Common myeloid progenitor, CD34-positive (primary cell): ENCODE data around the gene TRIP4.

ENCODE experiments used
- CTCF ChIA-PET: fragments of 350-600 bp; sonication (Branson Sonifier 250); formaldehyde crosslinking; loops from one replicate; lab custom pipeline; 2021; ENCODE audit warnings: antibody characterized with exemption; lab: Charles Lee
- POLR2A ChIA-PET: fragments of 350-600 bp; sonication (Branson Sonifier 250); formaldehyde crosslinking; loops from one replicate; lab custom pipeline; 2021; ENCODE audit warnings: antibody characterized with exemption; lab: Charles Lee
- DNase-seq, 3 donors: peaks; one replicate each; pipeline versions ENCODE4 v3.0.0 to v3.0.0-alpha.2; 2013
- H3K27ac ChIP-seq, 2 experiments: 1 replicate in 1 of 2; 2 replicates in 1 of 2; pipeline ENCODE4 v1.7.0; 2013; ENCODE audit warnings: inconsistent platforms in 2 of 2, low read length in 2 of 2, mild to moderate bottlenecking in 2 of 2, low read depth in 1 of 2, moderate library complexity in 1 of 2; ENCODE audit not compliant: severe bottlenecking in 2 of 2, insufficient read depth in 1 of 2, poor library complexity in 1 of 2
- H3K27me3 ChIP-seq, 5 experiments: replicated peaks in 2 of 5; 1 replicate in 3 of 5; 2 replicates in 2 of 5; pipeline versions ENCODE4 v1.6.1 to v1.7.0; 2013; ENCODE audit warnings: low read length in 4 of 5, mild to moderate bottlenecking in 2 of 5, moderate library complexity in 2 of 5, inconsistent platforms in 1 of 5; ENCODE audit not compliant: insufficient read depth in 5 of 5, control insufficient read depth in 4 of 5
- H3K36me3 ChIP-seq, 4 experiments: 1 replicate in 2 of 4; 2 replicates in 2 of 4; pipeline versions ENCODE4 v1.6.1 to v1.7.0; 2013; ENCODE audit warnings: low read length in 3 of 4, control low read depth in 1 of 4, mild to moderate bottlenecking in 1 of 4; ENCODE audit not compliant: control insufficient read depth in 4 of 4, insufficient read depth in 4 of 4
- H3K4me1 ChIP-seq, 4 experiments: 1 replicate in 3 of 4; 2 replicates in 1 of 4; pipeline versions ENCODE4 v1.6.1 to v1.7.1; 2013; ENCODE audit warnings: low read length in 3 of 4, mild to moderate bottlenecking in 3 of 4, control low read depth in 1 of 4, inconsistent platforms in 1 of 4, moderate library complexity in 1 of 4; ENCODE audit not compliant: control insufficient read depth in 4 of 4, insufficient read depth in 4 of 4; ENCODE audit errors: control extremely low read depth in 1 of 4
- H3K4me3 ChIP-seq, 7 experiments: 1 replicate in 4 of 7; 2 replicates in 3 of 7; pipeline versions ENCODE4 v1.5.1 to v1.7.0; 2013; ENCODE audit warnings: mild to moderate bottlenecking in 7 of 7, low read length in 6 of 7, moderate library complexity in 6 of 7, inconsistent platforms in 2 of 7, low read depth in 2 of 7, control low read depth in 1 of 7; ENCODE audit not compliant: insufficient read depth in 4 of 7, control insufficient read depth in 1 of 7; ENCODE audit errors: extremely low read depth in 1 of 7
- H3K9me3 ChIP-seq, 5 experiments: 1 replicate in 4 of 5; 2 replicates in 1 of 5; pipeline versions ENCODE4 v1.6.1 to v1.7.1; 2013; ENCODE audit warnings: low read length in 4 of 5, mild to moderate bottlenecking in 2 of 5, inconsistent platforms in 1 of 5, low read depth in 1 of 5, moderate library complexity in 1 of 5; ENCODE audit not compliant: control insufficient read depth in 4 of 5, insufficient read depth in 2 of 5; ENCODE audit errors: control extremely low read depth in 1 of 5
- WGBS: methylation state at CpG from one replicate; pipeline ENCODE4 v1.1.5; 2013; ENCODE audit not compliant: insufficient coverage; 5-methylcytosine and 5-hydroxymethylcytosine counted together

The TRIP4 gene

DNA sequence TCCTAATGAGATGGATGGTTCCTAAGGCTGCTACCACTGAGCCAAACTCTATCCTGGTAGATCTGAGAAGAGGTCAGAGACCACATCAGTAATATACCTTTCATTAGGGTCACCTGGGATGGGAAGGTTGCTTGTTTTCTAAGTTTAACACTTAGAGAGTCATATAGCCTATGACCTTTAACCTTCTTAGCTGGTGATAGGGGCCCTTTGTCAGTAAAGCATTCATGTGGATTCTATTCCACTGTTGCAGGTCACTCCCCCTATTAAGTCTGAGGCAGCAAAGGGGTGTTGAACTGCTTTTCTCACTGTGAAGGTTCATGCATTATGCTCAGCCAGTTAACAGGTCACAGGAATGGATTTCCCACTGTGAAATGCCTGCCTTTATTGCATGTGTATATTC is 66.6 kb downstream of the TRIP4 start:
- CTCF ChIA-PET: no interaction called here
- H3K4me1 ChIP-seq: peaks cover 27 to 67% (median 54%) of the 10 kb centered on the region in 4 experiments
- H3K4me3 ChIP-seq: no peak overlapping the region
- H3K27me3 ChIP-seq: no peaks in the 10 kb centered on the region
- DNase-seq: no peak
- POLR2A ChIA-PET: no interaction called here
- H3K36me3 ChIP-seq: peaks cover 0 to 2% (median 0%) of the 10 kb centered on the region in 4 experiments
- no peaks in the 10 kb centered on the region for H3K9me3 ChIP-seq
- H3K27ac ChIP-seq: no peak overlapping the region

DNA sequence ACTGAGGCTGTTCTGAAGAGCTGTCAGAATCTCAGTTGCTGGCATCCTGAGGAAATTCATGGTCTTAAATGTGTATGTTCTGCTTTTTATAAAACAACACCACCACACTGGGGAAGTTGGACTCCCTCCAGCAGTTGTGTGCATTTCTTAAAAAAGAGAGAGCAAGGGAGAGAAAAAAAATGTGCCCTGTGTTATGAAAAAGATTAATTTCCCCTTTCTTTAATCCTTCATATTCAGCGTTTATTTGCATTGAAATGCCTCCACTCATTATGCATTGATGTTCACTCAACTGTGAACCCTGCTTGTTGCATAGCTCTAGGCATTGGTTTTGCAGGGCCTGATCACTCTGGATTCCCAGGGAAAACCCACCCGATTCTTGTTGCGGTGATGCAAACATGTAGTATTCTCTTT is 68.3 kb downstream of the TRIP4 start:
- Histone ChIP-seq H3K4me3 (peak overlapping the region in 6 of 7 experiments; percentile 0 to 67 (median 32)), H3K36me3 (no peaks in the 10 kb centered on the region), H3K27me3 (no peaks in the 10 kb centered on the region), H3K4me1 (peaks cover 30 to 72% (median 62%) of the 10 kb centered on the region in 4 experiments), H3K27ac (peak overlapping the region in 1 of 2 experiments; percentile 56), H3K9me3 (no peaks in the 10 kb centered on the region)
- ChIA-PET CTCF (interaction anchor here (0.6 to 1.5 kb wide), 4 partner anchors 8 to 29 kb away, joined by 3 read pairs; no protein-coding TSS in a partner anchor), POLR2A (interaction anchor here (0.9 kb wide), 1 partner anchor 29 kb away, joined by 3 read pairs; no protein-coding TSS in a partner anchor)
- DNase-seq: peak; percentile 85 to 97 (median 97)
- WGBS: 7% methylated on average over 2 of the region's 3 CpGs

DNA sequence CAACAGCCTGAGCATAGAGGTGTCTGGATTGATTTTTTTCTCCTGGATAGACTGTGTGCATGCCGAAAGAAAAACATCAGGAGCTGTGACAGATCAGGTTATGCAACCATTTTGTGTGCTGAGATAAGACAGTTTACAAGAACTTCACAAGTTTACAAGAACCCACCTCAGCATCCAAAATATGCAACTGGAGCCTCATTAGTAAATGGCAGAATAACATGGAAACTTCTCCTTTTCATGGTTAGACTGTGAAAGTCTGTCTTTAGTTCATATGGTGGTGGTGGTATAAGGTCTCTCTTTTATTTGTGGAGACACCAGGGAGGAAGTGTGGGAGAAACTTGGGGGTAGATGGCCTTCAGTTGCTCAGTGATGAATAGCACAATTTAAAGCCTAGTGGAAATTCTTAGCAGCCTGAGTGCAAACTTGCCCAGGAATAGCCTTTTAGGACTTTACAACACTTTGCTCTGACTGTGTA is 69.0 kb downstream of the TRIP4 start:
- no CpG with 5 or more reads among the region's 1 CpG for WGBS
- no peaks in the 10 kb centered on the region for H3K36me3 ChIP-seq
- H3K4me3 ChIP-seq: peak overlapping the region in 3 of 7 experiments; percentile 32 to 55 (median 45)
- H3K27me3 ChIP-seq: no peaks in the 10 kb centered on the region
- peak in 2 of 3 donors; percentile 59 to 70 for DNase-seq
- H3K4me1 ChIP-seq: peaks cover 30 to 77% (median 66%) of the 10 kb centered on the region in 4 experiments
- ChIA-PET CTCF (interaction anchor here (0.6 to 1.6 kb wide), 7 partner anchors 9 to 178 kb away, joined by 3 to 4 read pairs (median 3); no protein-coding TSS in a partner anchor), POLR2A (no interaction called here)
- H3K27ac ChIP-seq: peak overlapping the region; percentile 17 to 56
- H3K9me3 ChIP-seq: no peaks in the 10 kb centered on the region

- H3K27ac ChIP-seq: no peak overlapping the region
- peaks cover 0 to 4% (median 0%) of the 10 kb centered on the region in 4 experiments for H3K36me3 ChIP-seq
- ChIA-PET POLR2A (interaction anchor here (0.7 to 1.2 kb wide), 5 partner anchors 20 to 271 kb away, joined by 3 to 6 read pairs (median 3); no protein-coding TSS in a partner anchor), CTCF (interaction anchor here (0.8 to 2.2 kb wide), 9 partner anchors 8 to 189 kb away, joined by 3 to 6 read pairs (median 3); no protein-coding TSS in a partner anchor)
- H3K4me1 ChIP-seq: peaks cover 42 to 91% (median 83%) of the 10 kb centered on the region in 4 experiments
- no peaks in the 10 kb centered on the region for H3K9me3 ChIP-seq
- peak overlapping the region in 2 of 7 experiments; percentile 72 to 89 for H3K4me3 ChIP-seq
- 44% methylated on average over 3 of the region's 3 CpGs for WGBS
- H3K27me3 ChIP-seq: no peaks in the 10 kb centered on the region
- no peak for DNase-seq
Observed at GRCh38 chr15:64459066-64459781, 71.6 kb downstream of the TRIP4 start.

GRCh38 chr15:64460206-64460723 is 72.6 kb downstream of the TRIP4 start, which contains the start of gene ZNF609:
Gene ZNF609, plus strand, starts transcription at chr15:64460578. Its CDS starts 38,842 bp downstream, at chr15:64499420.
- peak within 1 kb of the TSS; percentile 47 to 74 for H3K27ac ChIP-seq
- peak within 1 kb of the TSS; percentile 45 to 89 (median 76) for H3K4me3 ChIP-seq
- ChIA-PET POLR2A (interaction anchor here (0.7 to 1.2 kb wide), 6 partner anchors 21 to 270 kb away, joined by 3 to 6 read pairs (median 4); no protein-coding TSS in a partner anchor), CTCF (interaction anchor here (0.6 to 1.5 kb wide), 9 partner anchors 8 to 193 kb away, joined by 3 to 5 read pairs (median 3); no protein-coding TSS in a partner anchor)
- no peaks in the 10 kb centered on the region for H3K9me3 ChIP-seq
- WGBS: under 1% methylated on average over 22 of the region's 45 CpGs
- peak; percentile 86 to 91 (median 90) for DNase-seq
- H3K27me3 ChIP-seq: no peaks in the 10 kb centered on the region
- peaks cover 39 to 89% (median 82%) of the 10 kb centered on the region in 4 experiments for H3K4me1 ChIP-seq
- peaks cover 0 to 4% (median 0%) of the 10 kb centered on the region in 4 experiments for H3K36me3 ChIP-seq

GRCh38 chr15:64460724-64461720 is 73.4 kb downstream of the TRIP4 start:
- Histone ChIP-seq H3K4me3 (peak overlapping the region; percentile 45 to 89 (median 76)), H3K27me3 (no peaks in the 10 kb centered on the region), H3K9me3 (no peaks in the 10 kb centered on the region), H3K27ac (peak overlapping the region; percentile 47 to 74), H3K36me3 (peaks cover 0 to 4% (median 0%) of the 10 kb centered on the region in 4 experiments), H3K4me1 (peaks cover 39 to 85% (median 77%) of the 10 kb centered on the region in 4 experiments)
- ChIA-PET CTCF (interaction anchor here (0.6 to 1.5 kb wide), 7 partner anchors 9 to 191 kb away, joined by 3 to 7 read pairs (median 3); no protein-coding TSS in a partner anchor), POLR2A (interaction anchor here (0.6 to 1.2 kb wide), 7 partner anchors 21 to 384 kb away, joined by 3 to 6 read pairs (median 3); no protein-coding TSS in a partner anchor)
- 0% methylated on average over 2 of the region's 56 CpGs for WGBS
- peak in 2 of 3 donors; percentile 58 to 67 for DNase-seq
